ENCODE results near the gene KCNK13.

DNA sequence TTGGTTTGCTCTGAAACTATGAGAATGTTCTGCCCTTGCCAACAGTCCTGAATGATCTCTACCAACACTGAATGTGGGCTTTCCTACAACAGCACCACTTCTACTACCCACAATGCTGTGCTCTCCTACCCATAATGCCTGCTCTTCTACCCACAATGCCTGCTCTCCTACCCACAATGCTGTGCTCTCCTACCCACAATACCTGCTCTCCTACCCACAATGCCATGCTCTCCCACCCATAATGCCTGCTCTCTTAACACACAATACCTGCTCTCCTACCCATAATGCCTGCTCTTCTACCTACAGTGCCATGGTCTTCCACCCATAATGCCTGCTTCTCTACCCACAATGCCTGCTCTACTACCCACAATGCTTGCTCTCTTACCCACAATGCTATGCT is 92.3 kb downstream of the KCNK13 start:
- TF ChIP-seq CTCF (IDR thresholded peaks at IDR 0.05; ENCODE audit: borderline replicate concordance, extremely low read depth, low read length, poor library complexity, severe bottlenecking) (no peak), EZH2 (IDR thresholded peaks at IDR 0.05; ENCODE audit: borderline replicate concordance, low read depth, low read length, severe bottlenecking) (no peak)

All from DND-41 (cell line).